ENCODE data around the gene PREP. TPM values are rescaled to one million over a fixed set of nuclear protein-coding genes. Genes with fewer than 3 reads are reported as not detected.

The PREP gene
- total and polyA plus RNA-seq, 2 of the 8 experiments (the other 6 are each of a cell fraction or from before 2014, with no cell fraction given), result 26.8 to 70.0 TPM

DNA sequence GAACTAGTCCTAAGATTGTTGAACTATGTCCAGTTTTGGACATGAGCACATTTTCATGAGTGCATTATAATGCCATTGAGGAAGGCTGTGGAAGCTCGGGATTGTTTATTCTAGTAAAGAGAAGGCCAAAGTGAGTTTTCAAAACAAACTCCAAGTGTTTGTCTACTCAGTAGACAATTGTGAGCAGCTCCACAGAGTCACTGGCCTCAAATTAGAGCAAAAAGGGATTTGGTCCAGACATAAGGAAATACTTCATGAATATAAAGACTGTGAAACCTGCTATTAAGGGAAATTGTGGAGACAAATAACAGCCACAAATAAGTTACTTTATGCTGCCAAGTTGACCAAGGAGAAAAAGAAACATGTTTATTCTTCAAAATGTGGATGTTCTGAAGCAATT lies 42.6 kb upstream of the PREP start:
- Histone ChIP-seq H2BK15ac (ENCODE audit: low read length) (no peak overlapping the region), H4K20me1 (replicated peaks in 1 of 2; ENCODE audit: control insufficient read depth in 1 of 2, insufficient read depth in 2 of 2, low read length in 2 of 2) (no peaks in the 10 kb centered on the region), H3K9me3 (ENCODE audit: insufficient read depth in 2 of 2, low read depth in 1 of 2, low read length in 1 of 2) (no peaks in the 10 kb centered on the region), H2BK5ac (ENCODE audit: low read depth, low read length) (no peak overlapping the region), H2AK5ac (ENCODE audit: low read depth, low read length) (no peak overlapping the region), H4K91ac (replicated peaks; ENCODE audit: insufficient read length, low read length) (no peak overlapping the region), H4K5ac (ENCODE audit: insufficient read length, low read depth, low read length) (no peak overlapping the region), H3K79me2 (ENCODE audit: control insufficient read depth in 1 of 2, insufficient read depth in 2 of 2, low read length in 2 of 2) (no peaks in the 10 kb centered on the region), H3K4ac (replicated peaks; ENCODE audit: insufficient read length, low read depth, low read length) (no peak overlapping the region), H3K79me1 (ENCODE audit: low read depth, low read length) (no peaks in the 10 kb centered on the region), H3K56ac (replicated peaks; ENCODE audit: insufficient read length, low read depth, low read length) (no peak overlapping the region), H2BK120ac (replicated peaks; ENCODE audit: low read depth, low read length) (no peak overlapping the region), H3K4me1 (replicated peaks in 1 of 4; ENCODE audit: control insufficient read depth in 3 of 4, insufficient read depth in 4 of 4, low read length in 3 of 4) (no peaks in the 10 kb centered on the region), H2AFZ (ENCODE audit: low read length) (no peak overlapping the region), H3K4me3 (ENCODE audit: extremely low read depth in 1 of 4, insufficient read depth in 2 of 4, low read depth in 3 of 4, low read length in 4 of 4) (no peak overlapping the region), H3K14ac (ENCODE audit: insufficient read length) (no peak overlapping the region), H2BK20ac (ENCODE audit: low read length) (no peak overlapping the region), H3K27me3 (replicated peaks in 1 of 4; ENCODE audit: control insufficient read depth in 3 of 4, extremely low read depth in 1 of 4, insufficient read depth in 3 of 4, low read length in 3 of 4) (no peaks in the 10 kb centered on the region), H3K36me3 (ENCODE audit: control insufficient read depth in 2 of 4, insufficient read depth in 4 of 4, low read length in 3 of 4) (no peaks in the 10 kb centered on the region), H4K8ac (ENCODE audit: extremely low read depth, insufficient read depth, low read length) (no peak overlapping the region), H3K23ac (ENCODE audit: insufficient read length) (no peak overlapping the region), H3K18ac (ENCODE audit: extremely low read depth, low read length) (no peak overlapping the region), H3K27ac (ENCODE audit: low read depth, low read length) (no peak overlapping the region), H3K23me2 (ENCODE audit: low read depth, low read length) (no peaks in the 10 kb centered on the region), H3K4me2 (ENCODE audit: insufficient read depth in 1 of 2, low read depth in 2 of 2, low read length in 2 of 2) (no peak overlapping the region), H3K9ac (replicated peaks in 1 of 4; ENCODE audit: extremely low read depth in 1 of 4, low read depth in 3 of 4, low read length in 3 of 4) (no peak overlapping the region), H2BK12ac (ENCODE audit: low read depth, low read length) (no peak overlapping the region)
- 94% methylated on average over 1 of the region's 1 CpG; no CpG with 5 or more reads in 1 of the 2 experiments for WGBS, 2 experiments (ENCODE audit: extremely low coverage in 1 of 2, insufficient coverage in 1 of 2, insufficient read length in 1 of 2, insufficient replicate concordance in 2 of 2, low coverage in 1 of 2, low lambda C conversion rate in 2 of 2, missing lambda C conversion rate in 1 of 2)
- POLR2A ChIA-PET (ENCODE audit: partially characterized antibody), result no interaction called here
- DNase-seq (ENCODE audit: low read depth in 1 of 2, low spot score in 2 of 2) (no peak), FAIRE-seq (no peak)
- CTCF ChIA-PET (ENCODE audit: partially characterized antibody), result interaction anchor here (1.1 to 1.2 kb wide), 2 partner anchors 14 to 18 kb away, joined by 3 to 6 read pairs; no protein-coding TSS in a partner anchor
- TF ChIP-seq HDAC6 (IDR thresholded peaks at IDR 0.05; ENCODE audit: low read depth, low read length) (no peak), HDAC2 (IDR thresholded peaks at IDR 0.05; ENCODE audit: borderline replicate concordance in 1 of 2, low read depth in 2 of 2, low read length in 2 of 2) (no peak), TAF1 (IDR thresholded peaks at IDR 0.05; ENCODE audit: low read depth, low read length) (no peak), SRF (IDR thresholded peaks at IDR 0.05; ENCODE audit: low read depth, low read length) (no peak), GABPA (IDR thresholded peaks at IDR 0.05; ENCODE audit: borderline replicate concordance, insufficient read depth, low read length) (no peak), TCF12 (IDR thresholded peaks at IDR 0.05; ENCODE audit: low read depth, low read length) (no peak), MAFK (IDR thresholded peaks at IDR 0.05; ENCODE audit: low read depth, low read length) (no peak), RNF2 (IDR thresholded peaks at IDR 0.05; ENCODE audit: borderline replicate concordance, low read depth, low read length, missing control alignments, poor library complexity, severe bottlenecking) (no peak), SIN3A (conservative IDR thresholded peaks at IDR 0.05 in 1 of 2, IDR thresholded peaks at IDR 0.05 in 1 of 2; ENCODE audit: low read depth in 1 of 2, low read length in 2 of 2) (no peak), BCL11A (IDR thresholded peaks at IDR 0.05; ENCODE audit: low read depth in 2 of 2, low read length in 2 of 2) (no peak), RFX5 (IDR thresholded peaks at IDR 0.05; ENCODE audit: borderline replicate concordance, low read depth, low read length) (no peak), SP2 (IDR thresholded peaks at IDR 0.05; ENCODE audit: low read length) (no peak), FOSL1 (IDR thresholded peaks at IDR 0.05; ENCODE audit: insufficient read depth, low read depth, low read length) (no peak)
- TF ChIP-seq, protein P1, sequence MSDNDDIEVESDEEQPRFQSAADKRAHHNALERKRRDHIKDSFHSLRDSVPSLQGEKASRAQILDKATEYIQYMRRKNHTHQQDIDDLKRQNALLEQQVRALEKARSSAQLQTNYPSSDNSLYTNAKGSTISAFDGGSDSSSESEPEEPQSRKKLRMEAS (IDR thresholded peaks at IDR 0.05), result no peak

Data from H1 (cell line).